Stimulated activated CD8-positive, alpha-beta memory T cell treated with anti-CD3 and anti-CD28 coated beads, Interleukin-2, amount 100 ng/mL, for 1 hour (primary cell): ENCODE data around the gene WDR20.

Source experiments
- DNase-seq, 2 donors: peaks; one replicate each; pipeline ENCODE4 v3.0.0-alpha.2; 2020; ENCODE audit warnings: low read depth in 2 of 2

WDR20 gene

GRCh38 chr14:102219316-102219715 is 79.6 kb downstream of the WDR20 start:
- DNase-seq, result no peak

- no peak for DNase-seq
Observed at GRCh38 chr14:102220031-102220430, 80.3 kb downstream of the WDR20 start.

DNA sequence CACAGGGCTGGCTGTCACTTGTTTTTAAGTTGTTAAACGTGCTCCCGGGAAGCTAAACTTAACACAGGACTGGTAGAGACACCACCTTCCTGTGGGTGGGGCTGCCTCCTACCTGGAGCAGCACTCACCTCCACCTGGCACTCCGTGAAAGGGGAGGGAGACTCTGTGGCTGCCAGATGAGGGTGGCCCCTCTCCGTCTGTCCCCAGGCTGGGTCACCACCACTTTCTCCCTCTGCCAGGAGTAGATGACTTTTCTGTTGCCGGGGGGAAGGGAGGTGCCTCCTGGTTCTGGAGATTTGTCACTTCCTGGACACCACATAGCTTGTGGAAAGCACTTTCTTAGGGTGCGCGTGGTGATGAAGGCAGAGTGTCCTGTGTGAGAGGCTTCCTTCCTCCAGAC is 81.3 kb downstream of the WDR20 start:
- DNase-seq, result no peak

DNA sequence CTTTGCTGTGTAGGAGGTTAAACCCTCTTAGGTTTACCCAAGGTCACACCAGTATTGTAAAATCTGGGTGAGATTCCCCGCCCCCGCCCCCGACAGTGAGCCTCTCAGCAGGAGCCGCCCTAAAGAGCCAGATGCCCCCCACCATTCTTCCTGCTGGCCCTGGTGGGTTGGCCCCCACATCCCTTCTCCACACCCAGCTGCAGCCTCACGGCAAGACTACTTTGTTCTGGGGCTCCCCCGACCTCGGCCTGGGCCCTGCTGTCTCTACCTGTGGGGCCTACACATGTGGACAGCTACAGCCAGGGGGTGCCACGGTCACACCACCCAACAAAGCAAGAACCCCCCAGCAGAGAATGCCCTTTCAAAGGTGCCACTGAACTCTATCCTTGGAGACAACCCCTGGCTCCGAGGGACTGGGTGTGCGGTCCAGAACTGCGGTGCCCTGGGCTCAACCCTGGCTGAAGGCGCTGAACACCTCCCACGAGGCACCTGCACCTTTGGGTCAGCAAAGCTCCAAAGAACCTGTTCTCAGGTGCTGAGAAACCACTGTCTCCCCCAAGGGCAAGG is 82.4 kb downstream of the WDR20 start:
- no peak for DNase-seq

DNA sequence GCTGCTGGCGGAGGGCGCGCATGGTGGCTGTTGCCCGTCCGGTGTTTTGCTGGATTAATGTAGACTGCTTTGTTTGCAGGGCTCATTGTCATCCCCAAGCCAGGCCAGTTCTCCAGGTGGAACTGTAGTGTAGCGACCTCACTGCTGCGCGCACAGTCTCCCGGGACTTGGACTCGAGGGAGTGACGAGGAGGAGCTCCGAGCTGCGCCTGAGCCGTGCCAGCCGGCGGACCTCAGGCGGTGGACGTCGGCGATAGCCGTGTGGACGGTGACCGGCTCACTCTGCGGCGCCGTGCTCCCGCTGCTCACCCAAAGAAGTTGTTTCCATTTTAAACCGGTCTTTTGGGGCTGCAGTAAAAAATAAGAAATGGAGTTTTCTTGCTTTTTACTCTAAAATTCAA is 83.1 kb downstream of the WDR20 start:
- DNase-seq, result no peak

DNA sequence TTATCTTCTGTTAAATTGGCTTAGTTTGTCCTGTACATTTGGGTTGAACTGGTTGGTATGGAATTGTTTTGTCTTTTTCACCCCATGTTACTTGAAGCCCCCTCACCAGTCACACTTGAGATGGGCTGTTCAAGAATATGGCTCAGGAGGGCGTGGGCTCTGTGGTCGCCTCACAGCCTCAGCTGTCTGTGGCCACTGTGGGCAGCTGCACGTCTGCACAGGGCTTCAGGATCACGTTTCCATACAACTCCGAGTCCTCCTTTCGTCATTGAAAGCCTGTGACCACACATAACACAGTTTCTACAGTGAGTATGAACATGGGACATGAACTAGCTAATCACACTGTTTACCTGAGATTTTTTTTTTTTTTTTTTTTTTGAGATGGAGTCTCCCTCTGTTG is 84.0 kb downstream of the WDR20 start:
- DNase-seq, result no peak

GRCh38 chr14:102225386-102225785 is 85.7 kb downstream of the WDR20 start:
- DNase-seq, result no peak

- DNase-seq, result no peak
Observed at GRCh38 chr14:102225936-102226335, 86.2 kb downstream of the WDR20 start.

GRCh38 chr14:102226356-102227125 is 86.8 kb downstream of the WDR20 start:
- DNase-seq, result no peak

DNA sequence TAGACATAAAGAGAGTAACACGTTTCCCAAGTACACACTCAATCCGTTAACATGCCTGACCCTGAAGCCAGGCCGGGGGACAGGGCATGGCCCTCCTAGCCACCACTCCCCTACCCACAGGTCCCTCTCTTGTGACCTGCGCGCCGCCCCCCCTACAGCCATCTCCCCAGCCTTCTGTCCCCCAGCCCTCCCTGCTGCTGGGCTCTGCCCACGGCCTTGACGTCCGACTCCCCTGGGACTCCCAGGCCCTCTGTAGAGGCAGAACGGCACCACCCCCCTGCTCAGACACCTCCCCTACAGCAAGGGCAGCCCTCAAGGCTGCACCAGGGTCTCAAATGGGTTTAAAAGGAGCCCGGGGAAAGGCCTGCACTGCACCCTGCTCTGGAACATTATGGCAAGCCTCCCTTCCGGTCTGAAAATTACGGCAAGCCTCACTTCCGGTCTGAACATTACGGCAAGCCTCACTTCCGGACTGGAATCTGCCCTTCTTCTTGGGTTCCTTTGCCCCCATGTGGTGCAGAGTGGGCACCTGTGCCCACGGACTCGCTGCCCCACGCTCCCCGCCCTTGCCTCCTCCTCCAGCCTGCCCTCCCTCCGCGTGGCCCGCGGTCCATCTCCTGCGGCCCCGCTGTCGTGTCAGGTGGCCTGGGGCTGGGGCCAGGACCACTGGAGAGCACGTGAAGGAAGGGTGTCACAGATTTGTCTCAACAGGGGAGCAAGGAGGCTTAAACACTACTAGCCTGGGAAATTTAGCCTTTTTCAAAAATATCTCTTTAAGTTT is 87.7 kb downstream of the WDR20 start:
- no peak for DNase-seq

DNA sequence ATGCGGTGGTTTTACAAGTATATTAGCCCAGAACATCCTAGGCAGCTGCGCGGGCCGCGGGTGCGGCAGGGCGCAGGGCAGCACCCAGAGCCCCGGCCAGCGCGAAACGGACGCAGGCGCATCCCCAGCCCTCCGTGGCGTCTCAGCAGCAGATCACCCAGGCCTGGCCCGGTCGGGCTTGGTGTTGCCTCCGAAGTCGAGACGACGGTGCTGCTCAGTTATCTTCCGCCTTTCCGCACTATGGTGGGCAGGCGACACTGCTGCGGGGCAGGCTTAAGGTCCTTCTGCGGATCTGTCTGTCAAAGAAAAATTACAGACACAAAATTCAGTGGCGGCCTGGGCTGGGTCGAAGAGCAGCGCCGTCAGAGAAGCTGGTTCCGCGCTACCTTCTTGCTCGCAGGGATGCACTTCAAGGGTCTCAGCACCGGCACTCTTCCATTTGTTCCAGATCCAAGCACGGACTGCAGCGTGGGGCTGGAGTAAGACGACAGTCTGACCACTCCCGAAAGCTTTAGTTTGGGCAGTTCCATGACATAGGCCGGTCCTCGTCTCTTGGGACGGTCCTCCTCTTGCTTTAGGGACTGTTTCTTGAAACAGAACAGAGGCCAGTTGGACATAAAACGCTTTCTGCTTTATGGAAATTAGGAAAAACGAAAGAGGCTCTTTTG is 89.5 kb downstream of the WDR20 start:
- DNase-seq, result no peak

GRCh38 chr14:102229739-102230092 is 90.0 kb downstream of the WDR20 start:
- no peak for DNase-seq

GRCh38 chr14:102230481-102231210 is 90.9 kb downstream of the WDR20 start:
- DNase-seq, result no peak

DNA sequence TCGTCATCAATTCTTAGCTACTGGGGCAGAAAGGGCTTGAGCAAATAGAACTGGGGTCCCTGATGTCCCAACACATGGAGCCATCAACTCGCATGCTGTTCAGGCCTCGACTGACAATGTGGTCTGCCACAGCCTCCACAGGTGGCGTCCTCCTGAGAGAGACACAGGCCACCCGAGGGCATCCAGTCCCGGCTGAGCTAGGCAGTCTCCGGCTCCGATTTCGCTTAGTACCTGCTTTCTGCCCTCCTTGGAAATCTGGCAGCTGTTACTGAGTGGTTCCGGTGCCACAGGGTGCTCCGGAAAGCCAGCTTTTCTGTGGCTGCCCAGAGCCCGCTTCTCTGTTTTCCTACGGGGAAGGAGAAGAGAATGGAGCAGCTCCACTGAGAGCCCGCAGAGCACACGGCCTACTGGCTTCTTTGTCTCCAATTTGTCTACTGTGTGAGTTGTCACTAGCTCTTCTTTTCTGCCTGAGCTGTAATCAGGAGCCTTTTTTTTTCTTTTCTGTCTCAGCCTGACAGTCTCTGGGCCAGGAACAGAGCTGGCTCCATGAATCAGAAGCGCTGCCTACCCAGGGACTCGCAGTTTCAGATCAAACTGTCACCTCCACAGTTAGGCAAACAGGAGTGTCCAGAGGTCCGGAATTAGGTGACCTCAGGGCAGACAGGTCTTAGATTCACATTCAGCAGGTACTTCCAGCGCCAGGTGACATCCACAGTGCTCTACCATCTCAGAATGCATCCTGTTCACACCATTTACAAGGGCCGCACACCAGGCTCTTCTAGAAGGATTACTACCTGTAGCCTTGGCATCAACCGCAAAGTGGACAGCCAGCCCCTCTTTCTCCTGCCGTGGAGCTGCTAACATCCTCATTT is 92.0 kb downstream of the WDR20 start:
- no peak for DNase-seq

GRCh38 chr14:102232348-102232625 is 92.6 kb downstream of the WDR20 start:
- DNase-seq, result no peak

- no peak for DNase-seq
Observed at GRCh38 chr14:102233081-102233480, 93.4 kb downstream of the WDR20 start.

- no peak for DNase-seq
Observed at GRCh38 chr14:102234331-102235264, 94.9 kb downstream of the WDR20 start.

GRCh38 chr14:102235275-102235897 is 95.7 kb downstream of the WDR20 start:
- peak; percentile 51 to 59 for DNase-seq

- no peak for DNase-seq
Observed at GRCh38 chr14:102236026-102236425, 96.3 kb downstream of the WDR20 start.
